T-cell (primary cell): ENCODE results near the gene CCDC91. TPM values are rescaled to one million over a fixed set of nuclear protein-coding genes. Genes with fewer than 3 reads are reported as not detected.

Experiments
- ATAC-seq, 4 experiments: fragments of 200-7000 bp in 3 of 4; fragments of 150-1000 bp in 1 of 4; cut with Tn5 transposase; replicated peaks in 1 of 4; 1 replicate in 3 of 4; 2 replicates in 1 of 4; pipeline ENCODE4 v1.10.0; 2021; ENCODE audit warnings: moderate library complexity in 3 of 4, mild to moderate bottlenecking in 2 of 4, moderate number of reproducible peaks in 1 of 4
- CTCF ChIA-PET, 2 donors: fragments of 300-600 bp; sonication (Branson Sonifier 250); formaldehyde crosslinking; loops; one replicate each; lab custom pipeline; 2022; ENCODE audit warnings: antibody characterized with exemption in 2 of 2; lab: Charles Lee
- POLR2A ChIA-PET, 2 donors: fragments of 300-600 bp; sonication (Branson Sonifier 250); formaldehyde crosslinking; loops; one replicate each; lab custom pipeline; 2022; ENCODE audit warnings: antibody characterized with exemption in 2 of 2; lab: Charles Lee
- DNase-seq, 35 experiments: peaks; one replicate each; pipeline versions ENCODE4 v3.0.0 to v3.0.0-alpha.2; 2013 to 2023
- H3K27ac ChIP-seq: one replicate; pipeline ENCODE4 v1.5.1; 2013; ENCODE audit warnings: low read length
- H3K27me3 ChIP-seq, 2 experiments: replicated peaks in 1 of 2; 1 replicate in 1 of 2; 2 replicates in 1 of 2; pipeline versions ENCODE4 v1.6.1 to v1.7.0; 2013; ENCODE audit warnings: low read length in 1 of 2, mixed read lengths in 1 of 2; ENCODE audit not compliant: control insufficient read depth in 2 of 2, insufficient read depth in 2 of 2; ENCODE audit errors: extremely low read depth in 1 of 2
- H3K36me3 ChIP-seq, 2 donors: 1 replicate in 1 of 2; 2 replicates in 1 of 2; pipeline versions ENCODE4 v1.6.1 to v1.7.0; 2013; ENCODE audit warnings: low read length in 1 of 2; ENCODE audit not compliant: control insufficient read depth in 2 of 2, insufficient read depth in 1 of 2; ENCODE audit errors: extremely low read depth in 1 of 2
- H3K4me1 ChIP-seq, 2 experiments: 1 replicate in 1 of 2; 2 replicates in 1 of 2; pipeline versions ENCODE4 v1.6.1 to v1.7.0; 2013; ENCODE audit warnings: low read length in 2 of 2, mixed read lengths in 1 of 2; ENCODE audit not compliant: insufficient read depth in 2 of 2, control insufficient read depth in 1 of 2; ENCODE audit errors: extremely low read depth in 1 of 2
- H3K4me3 ChIP-seq, 2 donors: 1 replicate in 1 of 2; 2 replicates in 1 of 2; pipeline versions ENCODE4 v1.5.1 to v1.7.0; 2013; ENCODE audit warnings: mild to moderate bottlenecking in 2 of 2, low read length in 1 of 2, moderate library complexity in 1 of 2; ENCODE audit not compliant: control insufficient read depth in 1 of 2; ENCODE audit errors: extremely low read depth in 1 of 2
- H3K9me3 ChIP-seq: 2 replicates; pipeline ENCODE4 v1.7.0; 2013
- H3K27ac Mint-ChIP-seq, 2 donors: one replicate each; pipeline ENCODE4 v1.8.0; 2020 to 2021; ENCODE audit warnings: mild to moderate bottlenecking in 2 of 2, mixed read lengths in 2 of 2
- H3K27me3 Mint-ChIP-seq, 2 donors: one replicate each; pipeline ENCODE4 v1.8.0; 2021 to 2022; ENCODE audit warnings: mixed read lengths in 2 of 2
- H3K36me3 Mint-ChIP-seq: one replicate; pipeline ENCODE4 v1.8.0; 2021; ENCODE audit warnings: mixed read lengths
- H3K4me1 Mint-ChIP-seq, 3 donors: one replicate each; pipeline ENCODE4 v1.8.0; 2020 to 2022; ENCODE audit warnings: mixed read lengths in 3 of 3, mild to moderate bottlenecking in 1 of 3
- H3K4me3 Mint-ChIP-seq, 3 donors: one replicate each; pipeline ENCODE4 v1.8.0; 2020 to 2022; ENCODE audit warnings: mild to moderate bottlenecking in 3 of 3, mixed read lengths in 3 of 3, moderate library complexity in 3 of 3
- H3K9me3 Mint-ChIP-seq, 3 donors: one replicate each; pipeline ENCODE4 v1.8.0; 2020 to 2022; ENCODE audit warnings: mixed read lengths in 3 of 3
- WGBS: methylation state at CpG from one replicate; pipeline ENCODE4 v1.1.5; 2013; ENCODE audit warnings: missing lambda C conversion rate; ENCODE audit not compliant: insufficient coverage; 5-methylcytosine and 5-hydroxymethylcytosine counted together
- total RNA-seq, 35 experiments: library from RNA in 6 of 35; stranded (reverse) in 6 of 35; fragments of 120-200 nt in 1 of 35; gene quantifications; one replicate each; pipeline versions ENCODE4 v1.2.1 to v1.2.4 and lab custom pipeline; 2013 to 2026

CCDC91 gene
- total RNA-seq, 5 donors from 2014 or later (not counting 1 experiment from before 2014, with no cell fraction given) = 65.7 to 73.0 (median 68.7) TPM

- WGBS = 76% methylated on average over 2 of the region's 4 CpGs
- Mint-ChIP-seq H3K4me3 (no peak overlapping the region), H3K27me3 (no peaks in the 10 kb centered on the region), H3K27ac (no peak overlapping the region), H3K36me3 (peaks cover 35% of the 10 kb centered on the region), H3K4me1 (no peaks in the 10 kb centered on the region), H3K9me3 (no peaks in the 10 kb centered on the region)
- Histone ChIP-seq H3K9me3 (no peaks in the 10 kb centered on the region), H3K4me1 (no peaks in the 10 kb centered on the region), H3K27ac (no peak overlapping the region), H3K27me3 (no peaks in the 10 kb centered on the region), H3K36me3 (no peaks in the 10 kb centered on the region), H3K4me3 (no peak overlapping the region)
- CTCF ChIA-PET = interaction anchor here in 1 of 2 donors (0.9 kb wide), 1 partner anchor 8 kb away, joined by 6 read pairs; no protein-coding TSS in a partner anchor
- POLR2A ChIA-PET = no interaction called here
- ATAC-seq (no peak), DNase-seq (no peak)
Observed at GRCh38 chr12:28552251-28552970, 362.2 kb downstream of the CCDC91 start.

GRCh38 chr12:28555748-28556147 lies 365.5 kb downstream of the CCDC91 start:
- H3K4me1 Mint-ChIP-seq = no peaks in the 10 kb centered on the region
- POLR2A ChIA-PET = no interaction called here
- no peaks in the 10 kb centered on the region for H3K9me3 Mint-ChIP-seq

GRCh38 chr12:28558250-28558649 lies 368.0 kb downstream of the CCDC91 start:
- DNase-seq = no peak
- no CpG with 5 or more reads among the region's 1 CpG for WGBS
- no peak for ATAC-seq
- ChIA-PET CTCF (no interaction called here), POLR2A (no interaction called here)
- no peak overlapping the region for H3K4me3 ChIP-seq
- no peaks in the 10 kb centered on the region for H3K4me1 ChIP-seq
- H3K27me3 ChIP-seq = no peaks in the 10 kb centered on the region
- H3K9me3 ChIP-seq = no peaks in the 10 kb centered on the region
- Mint-ChIP-seq H3K36me3 (peaks cover 40% of the 10 kb centered on the region), H3K4me3 (no peak overlapping the region), H3K4me1 (no peaks in the 10 kb centered on the region), H3K27ac (no peak overlapping the region), H3K9me3 (no peaks in the 10 kb centered on the region), H3K27me3 (no peaks in the 10 kb centered on the region)
- H3K36me3 ChIP-seq = no peaks in the 10 kb centered on the region
- no peak overlapping the region for H3K27ac ChIP-seq

More at GRCh38 chr12:28555748-28556147, 365.5 kb downstream of the CCDC91 start:
- no peak for ATAC-seq
- peaks cover 46% of the 10 kb centered on the region for H3K36me3 Mint-ChIP-seq
- no peak overlapping the region for H3K27ac Mint-ChIP-seq
- DNase-seq = no peak
- whole genome bisulfite sequencing = 100% methylated on average over 2 of the region's 4 CpGs
- H3K4me3 Mint-ChIP-seq = no peak overlapping the region
- H3K4me3 ChIP-seq = no peak overlapping the region
- no peak overlapping the region for H3K27ac ChIP-seq
- CTCF ChIA-PET = interaction anchor here in 1 of 2 donors (0.6 kb wide), 2 partner anchors 1134 to 1637 kb away, joined by 4 to 8 read pairs; no protein-coding TSS in a partner anchor
- H3K27me3 ChIP-seq = no peaks in the 10 kb centered on the region
- H3K36me3 ChIP-seq = no peaks in the 10 kb centered on the region
- H3K27me3 Mint-ChIP-seq = no peaks in the 10 kb centered on the region
- no peaks in the 10 kb centered on the region for H3K9me3 ChIP-seq
- H3K4me1 ChIP-seq = no peaks in the 10 kb centered on the region

- ChIA-PET CTCF (no interaction called here), POLR2A (no interaction called here)
- no peak for ATAC-seq
- Histone ChIP-seq H3K27ac (no peak overlapping the region), H3K27me3 (no peaks in the 10 kb centered on the region), H3K4me3 (no peak overlapping the region), H3K36me3 (no peaks in the 10 kb centered on the region), H3K4me1 (no peaks in the 10 kb centered on the region), H3K9me3 (no peaks in the 10 kb centered on the region)
- Mint-ChIP-seq H3K4me1 (no peaks in the 10 kb centered on the region), H3K36me3 (peaks cover 47% of the 10 kb centered on the region), H3K27me3 (no peaks in the 10 kb centered on the region), H3K9me3 (no peaks in the 10 kb centered on the region), H3K4me3 (no peak overlapping the region), H3K27ac (no peak overlapping the region)
- whole genome bisulfite sequencing = 100% methylated on average over 1 of the region's 3 CpGs
- DNase-seq = no peak
Observed at GRCh38 chr12:28563286-28563685, 373.0 kb downstream of the CCDC91 start.

- Histone ChIP-seq H3K9me3 (no peaks in the 10 kb centered on the region), H3K4me1 (no peaks in the 10 kb centered on the region), H3K27me3 (no peaks in the 10 kb centered on the region), H3K4me3 (no peak overlapping the region), H3K27ac (no peak overlapping the region), H3K36me3 (no peaks in the 10 kb centered on the region)
- WGBS = no CpG with 5 or more reads among the region's 2 CpGs
- ATAC-seq = no peak
- no peaks in the 10 kb centered on the region for H3K4me1 Mint-ChIP-seq
- POLR2A ChIA-PET = no interaction called here
- no peak for DNase-seq
- no peak overlapping the region for H3K27ac Mint-ChIP-seq
- no peaks in the 10 kb centered on the region for H3K9me3 Mint-ChIP-seq
- CTCF ChIA-PET = no interaction called here
- H3K4me3 Mint-ChIP-seq = no peak overlapping the region
- no peaks in the 10 kb centered on the region for H3K27me3 Mint-ChIP-seq
- peaks cover 46% of the 10 kb centered on the region for H3K36me3 Mint-ChIP-seq
Observed at GRCh38 chr12:28563936-28564335, 373.7 kb downstream of the CCDC91 start.

- Mint-ChIP-seq H3K4me3 (no peak overlapping the region), H3K9me3 (no peaks in the 10 kb centered on the region), H3K27me3 (no peaks in the 10 kb centered on the region), H3K4me1 (no peaks in the 10 kb centered on the region), H3K27ac (no peak overlapping the region), H3K36me3 (peaks cover 34% of the 10 kb centered on the region)
- Histone ChIP-seq H3K4me3 (no peak overlapping the region), H3K36me3 (no peaks in the 10 kb centered on the region), H3K9me3 (no peaks in the 10 kb centered on the region), H3K27ac (no peak overlapping the region), H3K27me3 (no peaks in the 10 kb centered on the region), H3K4me1 (no peaks in the 10 kb centered on the region)
- CTCF ChIA-PET = no interaction called here
- DNase-seq = no peak
- no peak for ATAC-seq
- WGBS = 71% methylated on average over 3 of the region's 3 CpGs
- POLR2A ChIA-PET = no interaction called here
Observed at GRCh38 chr12:28568118-28568517, 377.9 kb downstream of the CCDC91 start.
